ENCODE measurements around the gene LY6G6F.
A peak's percentile ranks its signal among the peaks of the same experiment; 100 is the strongest.

LY6G6F gene

DNA sequence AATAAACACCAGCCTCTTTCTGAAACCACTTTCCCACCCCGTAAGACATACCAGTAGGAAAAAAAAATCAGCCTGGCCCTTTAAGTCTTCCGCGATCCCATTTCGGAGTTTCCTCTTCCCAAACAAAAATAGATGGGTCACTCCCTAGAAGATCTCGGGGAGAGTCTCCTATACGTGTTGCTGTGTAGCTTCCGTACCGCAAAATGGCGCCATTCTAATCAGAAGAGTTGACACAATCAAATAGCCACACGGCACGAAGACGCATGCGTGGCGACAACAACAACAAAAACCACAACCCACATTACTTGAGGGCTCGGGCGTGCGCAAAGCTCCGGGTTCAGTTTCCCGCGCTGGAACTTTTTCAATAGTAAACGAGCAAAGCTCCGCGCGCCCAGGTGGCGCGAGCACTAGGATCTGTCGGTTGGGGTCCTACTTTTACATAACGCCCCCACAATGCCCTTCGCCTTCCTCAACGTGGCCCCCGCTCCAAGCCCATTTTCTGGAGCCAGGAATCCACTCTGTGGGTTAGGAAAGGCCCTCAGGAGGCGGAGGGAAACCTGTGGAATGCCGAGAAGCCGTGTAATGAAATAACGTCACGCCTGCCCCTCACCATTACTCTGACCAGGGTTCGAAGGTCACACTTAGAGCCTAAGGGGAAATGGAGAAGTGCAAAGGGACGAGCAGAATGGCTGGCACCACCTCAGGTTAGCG, 41.7 kb upstream of the LY6G6F start, which contains the start of gene GPANK1:
Gene GPANK1, minus strand, starts transcription at position 208 of the 711 bp plus-strand sequence. CDS start 519 bp downstream, outside the sequence.
- Histone ChIP-seq H3K27me3 (no peaks in the 10 kb centered on the region), H3K4me1 (no peaks in the 10 kb centered on the region), H3K9me3 (no peaks in the 10 kb centered on the region), H3K4me3 (ENCODE audit: low read depth, low read length) (peak within 1 kb of the TSS; percentile 87), H3K36me3 (peaks cover 38% of the 10 kb centered on the region)
- TF ChIP-seq, protein P1, sequence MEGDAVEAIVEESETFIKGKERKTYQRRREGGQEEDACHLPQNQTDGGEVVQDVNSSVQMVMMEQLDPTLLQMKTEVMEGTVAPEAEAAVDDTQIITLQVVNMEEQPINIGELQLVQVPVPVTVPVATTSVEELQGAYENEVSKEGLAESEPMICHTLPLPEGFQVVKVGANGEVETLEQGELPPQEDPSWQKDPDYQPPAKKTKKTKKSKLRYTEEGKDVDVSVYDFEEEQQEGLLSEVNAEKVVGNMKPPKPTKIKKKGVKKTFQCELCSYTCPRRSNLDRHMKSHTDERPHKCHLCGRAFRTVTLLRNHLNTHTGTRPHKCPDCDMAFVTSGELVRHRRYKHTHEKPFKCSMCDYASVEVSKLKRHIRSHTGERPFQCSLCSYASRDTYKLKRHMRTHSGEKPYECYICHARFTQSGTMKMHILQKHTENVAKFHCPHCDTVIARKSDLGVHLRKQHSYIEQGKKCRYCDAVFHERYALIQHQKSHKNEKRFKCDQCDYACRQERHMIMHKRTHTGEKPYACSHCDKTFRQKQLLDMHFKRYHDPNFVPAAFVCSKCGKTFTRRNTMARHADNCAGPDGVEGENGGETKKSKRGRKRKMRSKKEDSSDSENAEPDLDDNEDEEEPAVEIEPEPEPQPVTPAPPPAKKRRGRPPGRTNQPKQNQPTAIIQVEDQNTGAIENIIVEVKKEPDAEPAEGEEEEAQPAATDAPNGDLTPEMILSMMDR (IDR thresholded peaks at IDR 0.05; ENCODE audit: low read depth, low read length), result no peak
- DNase-seq, result peak; percentile 87

DNA sequence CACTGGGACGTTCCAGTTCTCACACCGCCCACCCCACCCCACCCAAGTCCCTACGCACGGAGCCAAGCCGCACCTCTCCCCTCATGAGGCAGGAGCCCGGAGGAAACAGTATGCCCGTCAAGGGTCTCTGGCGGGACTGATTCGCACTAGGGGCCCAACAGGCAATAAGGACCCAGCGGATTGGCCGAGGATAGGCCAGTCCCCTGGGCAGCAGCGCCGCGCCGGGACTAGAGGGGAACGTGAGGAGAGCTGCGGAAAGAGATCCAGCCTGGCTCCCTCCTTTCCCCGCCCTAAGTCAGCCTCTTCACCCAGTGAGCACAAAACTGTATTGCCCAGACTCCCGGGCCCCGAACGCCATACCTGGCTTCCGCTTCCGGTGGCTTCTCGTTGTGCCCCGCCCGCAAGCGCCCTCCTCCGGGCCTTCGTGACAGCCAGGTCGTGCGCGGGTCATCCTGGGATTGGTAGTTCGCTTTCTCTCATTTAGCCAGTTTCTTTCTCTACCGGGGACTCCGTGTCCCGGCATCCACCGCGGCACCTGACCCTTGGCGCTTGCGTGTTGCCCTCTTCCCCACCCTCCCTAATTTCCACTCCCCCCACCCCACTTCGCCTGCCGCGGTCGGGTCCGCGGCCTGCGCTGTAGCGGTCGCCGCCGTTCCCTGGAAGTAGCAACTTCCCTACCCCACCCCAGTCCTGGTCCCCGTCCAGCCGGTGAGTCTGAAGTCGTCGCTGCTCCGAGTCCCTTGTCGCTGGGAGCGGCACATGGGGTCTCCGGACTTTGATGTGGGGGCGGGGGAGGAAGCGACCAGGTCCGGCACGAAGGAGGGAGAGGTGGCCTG, 40.9 kb upstream of the LY6G6F start, which contains the start of gene CSNK2B:
Gene CSNK2B, plus strand, starts transcription at position 580 of the 836 bp plus-strand sequence. CDS start 752 bp downstream, outside the sequence.
- Histone ChIP-seq H3K4me1 (no peaks in the 10 kb centered on the region), H3K36me3 (peaks cover 44% of the 10 kb centered on the region), H3K9me3 (no peaks in the 10 kb centered on the region), H3K4me3 (ENCODE audit: low read depth, low read length) (peak within 1 kb of the TSS; percentile 87), H3K27me3 (no peaks in the 10 kb centered on the region)
- DNase-seq, result peak; percentile 98
- TF ChIP-seq, protein P1 (IDR thresholded peaks at IDR 0.05; ENCODE audit: low read depth, low read length), result 0 out of 2 replicates have a peak, but pooled peaks have one; percentile 5

GRCh38 chr6:31666337-31666965, 40.2 kb upstream of the LY6G6F start:
- H3K36me3 ChIP-seq, result peaks cover 52% of the 10 kb centered on the region
- DNase-seq, result no peak
- H3K9me3 ChIP-seq, result no peaks in the 10 kb centered on the region
- H3K4me3 ChIP-seq (ENCODE audit: low read depth, low read length), result peak overlapping the region; percentile 87
- no peaks in the 10 kb centered on the region for H3K4me1 ChIP-seq
- TF ChIP-seq, protein P1 (IDR thresholded peaks at IDR 0.05; ENCODE audit: low read depth, low read length), result no peak
- no peaks in the 10 kb centered on the region for H3K27me3 ChIP-seq

- DNase-seq, result no peak
- Histone ChIP-seq H3K36me3 (peaks cover 59% of the 10 kb centered on the region), H3K4me1 (no peaks in the 10 kb centered on the region), H3K27me3 (no peaks in the 10 kb centered on the region), H3K4me3 (ENCODE audit: low read depth, low read length) (no peak within 1 kb of the TSS), H3K9me3 (no peaks in the 10 kb centered on the region)
- TF ChIP-seq, protein P1 (IDR thresholded peaks at IDR 0.05; ENCODE audit: low read depth, low read length), result no peak
Measured at GRCh38 chr6:31669676-31670075, 37.0 kb upstream of the LY6G6F start, which contains the start of gene LY6G5B. TSS of gene LY6G5B (plus strand) at chr6:31669976. CDS start at chr6:31670951, 975 bp downstream.

GRCh38 chr6:31676322-31676903, 30.3 kb upstream of the LY6G6F start:
- DNase-seq, result no peak
- TF ChIP-seq, protein P1 (IDR thresholded peaks at IDR 0.05; ENCODE audit: low read depth, low read length), result no peak

More at GRCh38 chr6:31676322-31676903, 30.3 kb upstream of the LY6G6F start:
- H3K36me3 ChIP-seq, result peaks cover 16% of the 10 kb centered on the region
- no peak overlapping the region for H3K4me3 ChIP-seq (ENCODE audit: low read depth, low read length)
- no peaks in the 10 kb centered on the region for H3K9me3 ChIP-seq
- H3K4me1 ChIP-seq, result no peaks in the 10 kb centered on the region
- H3K27me3 ChIP-seq, result no peaks in the 10 kb centered on the region; the same call in 1 of the 2 replicates

Data from BE2C (cell line).